Uterus (tissue), 2 donors: Measurements from ENCODE around the gene PXDC1.

Source experiments
- CTCF ChIP-seq, 4 experiments: fragments of 200-600 bp in 2 of 4; fragments of 450-650 bp in 2 of 4; sonication (generic) in 2 of 4; IDR thresholded peaks; one replicate each; pipeline ENCODE4 v1.5.1; 2016 to 2019; ENCODE audit warnings: antibody characterized with exemption in 4 of 4, mild to moderate bottlenecking in 2 of 4, moderate library complexity in 1 of 4
- POLR2A ChIP-seq, 2 donors: fragments of 450-650 bp; IDR thresholded peaks; one replicate each; pipeline ENCODE4 v1.6.1; 2016; ENCODE audit warnings: antibody characterized with exemption in 2 of 2, mild to moderate bottlenecking in 1 of 2, moderate library complexity in 1 of 2

GRCh38 chr6:3732345-3733141 is 19.0 kb downstream of the PXDC1 start:
- TF ChIP-seq POLR2A (IDR thresholded peaks at IDR 0.05) (no peak), CTCF (IDR thresholded peaks at IDR 0.05) (peak; percentile 78 to 90 (median 86))
